Neuron (in vitro differentiated cells): ENCODE measurements around the gene RAF1.

Experiments used
- H2AFZ ChIP-seq: one replicate; pipeline ENCODE4 v1.6.1; 2013; ENCODE audit warnings: low read depth, mild to moderate bottlenecking, inconsistent platforms, low read length, moderate library complexity
- H3K27me3 ChIP-seq: one replicate; pipeline ENCODE4 v1.6.1; 2013; ENCODE audit warnings: low read length; ENCODE audit not compliant: insufficient read depth
- H3K36me3 ChIP-seq: one replicate; pipeline ENCODE4 v1.6.1; 2013; ENCODE audit warnings: low read length; ENCODE audit not compliant: insufficient read depth
- H3K4me1 ChIP-seq: one replicate; pipeline ENCODE4 v1.6.1; 2013; ENCODE audit warnings: low read length; ENCODE audit not compliant: insufficient read depth
- H3K4me3 ChIP-seq: 2 replicates; pipeline ENCODE4 v1.5.1; 2013; ENCODE audit warnings: mild to moderate bottlenecking, low read length, moderate library complexity
- H3K9me3 ChIP-seq: one replicate; pipeline ENCODE4 v1.6.1; 2013; ENCODE audit warnings: low read length

The RAF1 gene

GRCh38 chr3:12591997-12592715 is 71.8 kb downstream of the RAF1 start:
- H3K4me1 ChIP-seq, result no peaks in the 10 kb centered on the region
- peaks cover 77% of the 10 kb centered on the region for H3K36me3 ChIP-seq

GRCh38 chr3:12591456-12591855 is 72.5 kb downstream of the RAF1 start:
- Histone ChIP-seq H2AFZ (no peak overlapping the region), H3K36me3 (peaks cover 75% of the 10 kb centered on the region), H3K27me3 (no peaks in the 10 kb centered on the region), H3K9me3 (peaks cover 1% of the 10 kb centered on the region), H3K4me3 (no peak overlapping the region), H3K4me1 (no peaks in the 10 kb centered on the region)

More at GRCh38 chr3:12591997-12592715, 71.8 kb downstream of the RAF1 start:
- H3K4me3 ChIP-seq, result no peak overlapping the region
- H3K27me3 ChIP-seq, result no peaks in the 10 kb centered on the region
- no peak overlapping the region for H2AFZ ChIP-seq
- H3K9me3 ChIP-seq, result peaks cover 1% of the 10 kb centered on the region

- H3K9me3 ChIP-seq, result peaks cover 1% of the 10 kb centered on the region
- peaks cover 76% of the 10 kb centered on the region for H3K36me3 ChIP-seq
- H2AFZ ChIP-seq, result no peak overlapping the region
- no peaks in the 10 kb centered on the region for H3K4me1 ChIP-seq
- no peak overlapping the region for H3K4me3 ChIP-seq
- no peaks in the 10 kb centered on the region for H3K27me3 ChIP-seq
These were observed 73.8 kb downstream of the RAF1 start for GRCh38 chr3:12590096-12590495.

- Histone ChIP-seq H3K9me3 (peaks cover 1% of the 10 kb centered on the region), H3K27me3 (no peaks in the 10 kb centered on the region), H3K4me1 (no peaks in the 10 kb centered on the region), H2AFZ (no peak overlapping the region), H3K4me3 (no peak overlapping the region), H3K36me3 (peaks cover 77% of the 10 kb centered on the region)
These were observed 75.6 kb downstream of the RAF1 start for GRCh38 chr3:12588039-12589009.

GRCh38 chr3:12586403-12586802 is 77.5 kb downstream of the RAF1 start:
- Histone ChIP-seq H3K9me3 (peaks cover 1% of the 10 kb centered on the region), H3K27me3 (no peaks in the 10 kb centered on the region), H3K4me3 (no peak overlapping the region), H3K36me3 (peaks cover 85% of the 10 kb centered on the region), H2AFZ (no peak overlapping the region), H3K4me1 (no peaks in the 10 kb centered on the region)

GRCh38 chr3:12585970-12586369 is 77.9 kb downstream of the RAF1 start:
- Histone ChIP-seq H3K4me1 (no peaks in the 10 kb centered on the region), H3K9me3 (peaks cover 1% of the 10 kb centered on the region), H3K36me3 (peaks cover 85% of the 10 kb centered on the region), H3K4me3 (no peak overlapping the region), H2AFZ (no peak overlapping the region), H3K27me3 (no peaks in the 10 kb centered on the region)

- no peaks in the 10 kb centered on the region for H3K27me3 ChIP-seq
- H3K4me1 ChIP-seq, result no peaks in the 10 kb centered on the region
- H3K9me3 ChIP-seq, result peaks cover 1% of the 10 kb centered on the region
- H3K4me3 ChIP-seq, result no peak overlapping the region
- no peak overlapping the region for H2AFZ ChIP-seq
- H3K36me3 ChIP-seq, result peaks cover 84% of the 10 kb centered on the region
These were observed 78.7 kb downstream of the RAF1 start for GRCh38 chr3:12585181-12585580.

GRCh38 chr3:12584083-12584482 is 79.8 kb downstream of the RAF1 start:
- H3K36me3 ChIP-seq, result peaks cover 86% of the 10 kb centered on the region

GRCh38 chr3:12583280-12583679 is 80.6 kb downstream of the RAF1 start:
- Histone ChIP-seq H3K4me1 (no peaks in the 10 kb centered on the region), H2AFZ (no peak overlapping the region), H3K27me3 (no peaks in the 10 kb centered on the region), H3K9me3 (no peaks in the 10 kb centered on the region), H3K36me3 (peaks cover 85% of the 10 kb centered on the region), H3K4me3 (no peak overlapping the region)

More at GRCh38 chr3:12584083-12584482, 79.8 kb downstream of the RAF1 start:
- no peaks in the 10 kb centered on the region for H3K9me3 ChIP-seq
- H3K4me1 ChIP-seq, result no peaks in the 10 kb centered on the region
- no peak overlapping the region for H3K4me3 ChIP-seq
- no peak overlapping the region for H2AFZ ChIP-seq
- no peaks in the 10 kb centered on the region for H3K27me3 ChIP-seq

GRCh38 chr3:12582730-12583129 is 81.2 kb downstream of the RAF1 start:
- no peaks in the 10 kb centered on the region for H3K4me1 ChIP-seq
- no peaks in the 10 kb centered on the region for H3K27me3 ChIP-seq
- no peaks in the 10 kb centered on the region for H3K9me3 ChIP-seq
- H3K36me3 ChIP-seq, result peaks cover 86% of the 10 kb centered on the region
- no peak overlapping the region for H3K4me3 ChIP-seq
- no peak overlapping the region for H2AFZ ChIP-seq

GRCh38 chr3:12579905-12580304 is 84.0 kb downstream of the RAF1 start:
- H3K36me3 ChIP-seq, result peaks cover 87% of the 10 kb centered on the region
- H2AFZ ChIP-seq, result no peak overlapping the region
- no peaks in the 10 kb centered on the region for H3K9me3 ChIP-seq
- H3K27me3 ChIP-seq, result no peaks in the 10 kb centered on the region
- H3K4me1 ChIP-seq, result no peaks in the 10 kb centered on the region
- H3K4me3 ChIP-seq, result no peak overlapping the region

GRCh38 chr3:12579456-12579855 is 84.5 kb downstream of the RAF1 start:
- Histone ChIP-seq H3K4me1 (no peaks in the 10 kb centered on the region), H3K27me3 (no peaks in the 10 kb centered on the region), H2AFZ (no peak overlapping the region), H3K4me3 (no peak overlapping the region), H3K36me3 (peaks cover 87% of the 10 kb centered on the region), H3K9me3 (no peaks in the 10 kb centered on the region)

GRCh38 chr3:12578742-12579141 is 85.2 kb downstream of the RAF1 start:
- Histone ChIP-seq H3K9me3 (no peaks in the 10 kb centered on the region), H3K4me3 (no peak overlapping the region), H3K4me1 (no peaks in the 10 kb centered on the region), H3K27me3 (no peaks in the 10 kb centered on the region), H3K36me3 (peaks cover 87% of the 10 kb centered on the region), H2AFZ (no peak overlapping the region)
